Stimulated activated CD4-positive, alpha-beta T cell treated with anti-CD3 and anti-CD28 coated beads, Interleukin-2, amount 100 ng/mL, for 4 hours (primary cell): Measurements from ENCODE around the gene ADARB2.
"Not testable (repeated sequence)": the region's sequence is repeated elsewhere in the genome, so short reads cannot be mapped to it uniquely, and the experiment has no call there.

Experiments used
- DNase-seq: peaks from one replicate; pipeline ENCODE4 v3.0.0-alpha.2; 2020; ENCODE audit warnings: low read depth

ADARB2 gene

GRCh38 chr10:1642600-1643160 lies 94.6 kb downstream of the ADARB2 start:
- DNase-seq = no peak

GRCh38 chr10:1641402-1641801 lies 95.9 kb downstream of the ADARB2 start:
- DNase-seq = no peak

DNA sequence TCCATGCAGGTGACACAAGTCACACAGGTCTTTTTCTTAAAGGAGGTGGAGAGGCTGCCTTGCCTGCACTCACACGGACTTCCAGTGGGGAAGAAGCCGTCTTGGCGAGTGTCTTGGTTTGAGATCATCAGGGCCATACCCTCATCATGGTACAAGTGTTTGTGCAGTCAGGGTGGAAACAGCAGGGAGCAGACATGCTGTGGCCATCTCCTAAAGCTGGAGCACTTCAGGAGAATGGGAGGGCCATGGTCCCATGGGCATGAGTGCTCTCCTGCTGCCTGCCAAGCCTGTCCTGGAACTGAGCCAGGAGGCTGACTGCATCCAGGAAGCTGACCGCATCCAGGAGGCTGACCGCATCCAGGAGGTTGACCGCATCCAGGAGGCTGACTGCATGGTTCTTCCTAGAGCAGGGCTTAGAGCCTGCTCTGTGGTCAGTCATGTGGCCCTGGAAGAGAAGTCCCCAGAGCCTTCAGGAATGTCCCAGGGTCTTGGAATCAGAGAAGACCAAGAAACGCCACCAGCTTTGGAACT lies 98.4 kb downstream of the ADARB2 start:
- DNase-seq = no peak

DNA sequence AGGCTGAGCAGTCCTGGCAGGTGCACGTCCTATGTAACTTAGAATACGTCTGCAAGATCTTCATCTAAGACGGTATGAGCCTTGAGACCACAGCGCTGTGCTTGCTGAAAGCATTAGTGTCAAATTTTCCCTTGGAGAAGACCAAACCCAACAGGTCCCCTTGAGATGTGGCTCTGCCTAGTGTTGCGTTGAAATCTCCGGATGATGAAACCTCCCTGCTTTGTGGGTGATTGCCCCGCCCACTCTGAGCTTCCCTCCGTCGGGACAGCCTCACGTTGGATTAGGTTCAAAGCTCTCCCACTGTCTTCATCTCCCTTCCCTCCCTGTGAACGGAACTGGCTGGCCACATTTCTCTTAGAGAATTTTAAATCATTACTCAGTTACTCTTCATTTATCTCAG lies 102.0 kb downstream of the ADARB2 start:
- no peak for DNase-seq

DNA sequence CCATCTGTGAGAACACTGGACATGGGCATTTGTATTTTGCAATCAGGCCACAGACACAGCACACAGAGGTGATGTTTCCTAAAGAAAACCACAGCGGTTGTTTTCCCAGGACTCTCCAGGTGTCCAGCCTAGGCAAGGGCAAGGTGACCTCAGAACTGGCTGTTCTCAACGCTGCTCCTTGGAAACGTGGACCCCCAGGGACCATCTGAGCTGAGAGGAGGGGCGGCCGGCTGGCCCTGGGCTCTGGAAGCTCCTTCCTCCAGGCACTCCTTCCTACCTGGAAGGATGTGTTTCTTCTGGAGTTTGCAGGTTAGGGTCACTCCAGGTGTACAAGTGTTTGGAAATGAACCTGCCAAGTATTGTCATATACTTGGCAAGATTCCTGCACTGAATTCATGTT lies 103.1 kb downstream of the ADARB2 start:
- no peak for DNase-seq

GRCh38 chr10:1633783-1634182 lies 103.5 kb downstream of the ADARB2 start:
- DNase-seq = no peak

GRCh38 chr10:1632596-1632995 lies 104.7 kb downstream of the ADARB2 start:
- DNase-seq = no peak

GRCh38 chr10:1632141-1632540 lies 105.2 kb downstream of the ADARB2 start:
- DNase-seq = no peak

DNA sequence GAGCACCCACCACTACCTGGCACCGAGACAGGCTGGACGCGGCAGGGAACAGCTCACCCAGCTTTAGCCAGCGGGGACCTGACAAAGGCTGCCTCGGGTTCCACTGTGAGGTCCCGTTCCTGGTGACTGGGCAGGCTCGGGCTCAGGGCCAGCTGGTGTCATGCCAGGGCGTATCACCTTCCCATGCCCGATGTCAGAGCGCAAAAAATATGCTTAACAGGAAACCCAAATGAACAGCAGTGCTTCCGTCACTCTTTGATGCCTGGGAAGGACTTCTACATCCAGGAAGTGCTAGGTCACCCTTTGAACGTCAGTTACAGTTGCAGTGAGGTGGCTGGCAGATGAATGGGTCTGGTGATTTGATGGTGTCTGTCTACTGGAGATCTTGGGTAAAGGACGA lies 106.0 kb downstream of the ADARB2 start:
- DNase-seq = no peak

DNA sequence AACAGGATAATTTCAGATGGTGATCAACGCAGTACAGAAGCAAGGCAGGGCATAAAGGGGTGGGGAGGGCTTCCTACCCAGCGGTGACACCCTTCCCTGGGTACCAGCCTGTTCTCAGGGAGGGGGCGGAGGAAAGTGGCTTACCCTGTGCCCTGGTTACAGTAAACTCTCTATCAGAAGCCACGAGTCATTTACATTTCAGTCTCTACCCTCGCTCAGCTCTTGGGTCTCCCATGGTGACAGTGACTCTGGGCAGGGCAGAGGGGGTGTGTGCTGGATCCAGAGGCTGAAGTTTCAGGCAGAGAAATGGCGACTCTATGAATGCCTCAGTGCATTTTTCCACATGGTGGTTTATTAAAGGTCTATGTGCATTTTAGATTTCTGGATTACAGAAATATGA lies 107.0 kb downstream of the ADARB2 start:
- no peak for DNase-seq

DNA sequence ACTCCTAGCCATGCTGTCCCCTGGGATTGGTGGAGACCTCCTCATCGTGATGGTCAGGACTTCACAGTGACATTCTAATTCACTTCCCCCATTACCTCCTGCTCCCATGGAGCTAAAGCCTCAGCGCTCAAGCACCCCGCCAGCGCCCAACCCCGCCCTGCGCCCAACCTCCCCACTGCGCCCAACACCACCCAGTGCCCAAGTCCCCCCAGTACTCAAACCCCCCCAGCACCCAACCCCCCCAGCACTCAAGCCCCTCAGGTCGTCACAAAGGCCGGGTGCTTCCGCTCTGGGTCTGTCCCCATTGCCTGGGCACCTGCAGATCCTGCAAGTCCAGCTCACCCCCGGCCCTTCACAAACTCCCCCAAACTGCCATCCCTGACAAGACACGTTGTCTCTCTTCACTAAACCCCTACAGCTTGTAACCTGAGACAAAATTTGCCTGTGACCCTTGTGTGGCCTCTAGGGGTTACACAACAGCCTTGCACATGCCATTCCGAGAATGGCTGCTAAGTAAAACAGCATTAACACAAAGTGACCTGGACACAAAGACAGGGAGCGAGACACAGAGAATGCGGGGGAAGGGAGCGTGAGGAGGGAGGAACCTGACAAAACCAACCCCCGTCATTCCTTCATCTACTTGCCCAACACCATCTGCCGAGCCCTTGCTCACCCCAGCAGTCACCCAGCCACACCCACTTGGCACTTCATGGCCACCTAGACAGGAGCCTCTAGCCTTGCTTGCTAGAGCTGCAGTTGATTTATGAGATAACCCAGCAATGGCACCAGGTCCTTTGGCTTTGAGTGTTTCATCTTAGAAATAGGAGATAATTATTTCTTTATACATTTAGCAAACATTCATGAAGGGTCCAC lies 107.8 kb downstream of the ADARB2 start:
- DNase-seq = no peak

DNA sequence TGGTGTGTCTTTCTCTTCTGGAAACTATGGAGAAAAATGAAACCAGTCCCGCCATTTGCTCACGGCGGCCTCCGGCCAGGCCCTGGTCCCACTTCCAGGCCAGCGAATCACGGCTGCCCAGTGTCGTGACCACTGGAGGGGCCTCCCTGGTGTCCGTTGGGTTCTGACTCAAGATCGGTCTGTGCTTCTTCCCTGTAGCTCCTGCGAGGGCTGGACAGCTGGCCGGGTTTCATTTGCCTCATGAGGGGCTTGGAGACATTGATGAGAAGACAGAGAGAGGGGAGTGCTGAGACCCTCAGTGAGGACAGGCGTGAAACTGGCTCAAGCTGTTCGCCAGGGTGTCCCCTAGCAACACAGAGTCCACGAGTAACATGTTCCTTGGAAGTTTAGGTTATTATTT lies 108.6 kb downstream of the ADARB2 start:
- DNase-seq = no peak

DNA sequence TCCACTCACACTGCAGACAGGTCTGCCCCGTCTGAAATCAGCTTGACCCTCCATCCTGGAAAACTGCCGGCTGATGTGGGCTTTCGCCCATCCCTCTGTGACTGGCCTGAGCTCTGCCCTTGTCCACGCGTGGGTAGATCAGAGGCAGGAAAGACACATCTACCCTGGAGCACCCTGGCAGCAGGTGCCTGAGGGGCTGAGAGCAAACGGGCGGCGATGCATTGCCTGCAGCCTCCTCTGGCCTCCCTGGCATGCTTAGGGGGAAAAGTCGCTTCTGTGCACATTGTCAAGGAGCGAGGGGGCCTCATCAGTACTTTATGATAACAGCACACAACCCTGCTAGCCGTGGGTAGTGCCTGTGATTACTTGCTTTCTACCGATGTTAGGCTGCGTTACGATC lies 109.4 kb downstream of the ADARB2 start:
- no peak for DNase-seq

GRCh38 chr10:1626835-1627234 lies 110.5 kb downstream of the ADARB2 start:
- DNase-seq = no peak

- DNase-seq = no peak
These were observed 110.9 kb downstream of the ADARB2 start for GRCh38 chr10:1626410-1626809.

- no peak for DNase-seq
These were observed 111.6 kb downstream of the ADARB2 start for GRCh38 chr10:1625731-1626130.

DNA sequence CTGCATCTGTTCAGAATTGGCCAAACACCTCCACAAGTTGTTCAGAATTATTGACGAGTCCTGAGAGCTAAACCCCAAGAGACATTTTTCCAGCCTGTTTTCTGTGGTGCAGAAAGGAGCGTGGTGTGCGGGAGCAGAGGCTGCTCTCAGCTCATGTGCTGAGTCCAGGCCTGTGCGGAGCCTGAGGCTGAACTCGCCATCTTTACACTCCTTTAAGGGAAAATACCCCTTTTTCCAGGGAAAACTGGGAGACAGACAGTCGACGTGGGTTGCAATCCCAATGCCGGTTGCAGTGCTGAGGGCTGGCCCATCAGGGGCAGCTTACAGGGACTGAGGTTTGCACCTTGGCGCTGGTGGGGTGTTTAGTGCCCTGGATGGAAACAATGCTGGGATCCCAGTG lies 112.2 kb downstream of the ADARB2 start:
- DNase-seq = no peak

- no peak for DNase-seq
These were observed 113.1 kb downstream of the ADARB2 start for GRCh38 chr10:1624240-1624639.

DNA sequence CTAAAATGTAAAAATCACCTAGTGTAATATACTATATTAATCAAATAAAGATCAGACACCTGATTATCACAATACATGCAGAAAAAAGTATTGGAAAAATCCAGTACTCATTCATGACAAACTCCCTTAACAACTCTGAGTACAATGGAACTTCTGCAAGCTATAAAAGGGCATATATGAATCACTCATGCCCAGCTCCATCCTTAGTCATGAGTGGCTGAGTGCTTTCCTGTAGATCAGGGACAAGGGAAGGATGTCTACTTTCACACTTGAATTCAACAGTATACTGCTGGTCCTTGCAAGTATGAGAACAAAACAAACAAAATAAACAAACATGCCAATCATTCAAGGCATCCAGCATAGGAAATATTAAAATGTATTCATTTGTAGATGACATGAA lies 116.5 kb downstream of the ADARB2 start:
- DNase-seq = no peak

DNA sequence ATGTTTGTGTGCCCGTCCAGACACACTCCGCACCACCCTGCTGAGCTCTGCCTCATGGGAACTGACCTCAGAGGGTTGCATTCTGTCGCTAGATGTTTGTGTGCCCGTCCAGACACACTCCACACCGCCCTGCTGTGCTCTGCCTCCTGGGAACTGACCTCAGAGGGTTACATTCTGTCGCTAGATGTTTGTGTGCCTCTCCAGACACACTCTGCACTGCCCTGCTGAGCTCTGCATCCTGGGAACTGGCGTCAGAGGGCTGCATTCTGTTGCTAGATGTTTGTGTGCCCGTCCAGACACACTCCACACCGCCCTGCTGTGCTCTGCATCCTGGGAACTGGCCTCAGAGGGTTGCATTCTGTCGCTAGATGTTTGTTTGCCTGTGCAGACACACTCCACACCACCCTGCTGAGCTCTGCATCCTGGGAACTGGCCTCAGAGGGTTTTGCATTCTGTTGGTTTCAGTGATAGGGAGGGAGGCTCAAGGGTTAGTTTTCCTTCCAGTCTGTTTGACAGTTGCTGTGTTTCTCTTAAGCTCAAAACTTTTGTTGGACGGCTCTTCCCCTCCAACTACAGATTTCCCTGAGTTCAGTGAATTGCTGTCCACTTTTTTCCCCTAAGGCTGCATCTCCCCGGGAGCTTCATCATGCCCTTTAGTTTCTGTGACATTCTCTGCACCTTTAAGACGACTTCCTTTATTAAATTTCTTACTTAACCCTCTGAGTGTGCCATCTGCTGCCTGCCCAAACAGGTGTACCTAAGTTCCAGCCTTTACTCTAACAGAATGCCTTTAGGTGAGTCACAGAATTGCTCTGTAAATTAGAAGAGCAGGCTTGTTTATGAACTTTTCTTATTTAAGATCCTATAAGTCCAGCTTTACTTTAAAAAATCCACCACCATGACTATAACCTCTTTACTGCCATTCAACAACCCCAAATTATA lies 119.7 kb downstream of the ADARB2 start:
- DNase-seq = not testable (repeated sequence)

- not testable (repeated sequence) for DNase-seq
These were observed 120.6 kb downstream of the ADARB2 start for GRCh38 chr10:1616701-1617100.

GRCh38 chr10:1615186-1615954 lies 122.0 kb downstream of the ADARB2 start:
- DNase-seq = no peak
